NCI-H187 (cell line): Measurements from ENCODE around the gene PBRM1.
"Not testable (repeated sequence)": the region's sequence is repeated elsewhere in the genome, so short reads cannot be mapped to it uniquely, and the experiment has no call there.

Experiments used
- DNase-seq, 2 experiments: peaks; one replicate each; lab custom pipeline; 2025; lab: John Stamatoyannopoulos, UW

The PBRM1 gene

GRCh38 chr3:52536369-52537164 is 149.1 kb downstream of the PBRM1 start, which contains the start of gene UQCC5:
Gene UQCC5, plus strand, starts transcription at chr3:52536605. Its CDS starts 151 bp downstream, at chr3:52536756.
- DNase-seq: peak; percentile 68 to 88

- no peak for DNase-seq
These were observed 149.7 kb downstream of the PBRM1 start for GRCh38 chr3:52536112-52536368.

DNA sequence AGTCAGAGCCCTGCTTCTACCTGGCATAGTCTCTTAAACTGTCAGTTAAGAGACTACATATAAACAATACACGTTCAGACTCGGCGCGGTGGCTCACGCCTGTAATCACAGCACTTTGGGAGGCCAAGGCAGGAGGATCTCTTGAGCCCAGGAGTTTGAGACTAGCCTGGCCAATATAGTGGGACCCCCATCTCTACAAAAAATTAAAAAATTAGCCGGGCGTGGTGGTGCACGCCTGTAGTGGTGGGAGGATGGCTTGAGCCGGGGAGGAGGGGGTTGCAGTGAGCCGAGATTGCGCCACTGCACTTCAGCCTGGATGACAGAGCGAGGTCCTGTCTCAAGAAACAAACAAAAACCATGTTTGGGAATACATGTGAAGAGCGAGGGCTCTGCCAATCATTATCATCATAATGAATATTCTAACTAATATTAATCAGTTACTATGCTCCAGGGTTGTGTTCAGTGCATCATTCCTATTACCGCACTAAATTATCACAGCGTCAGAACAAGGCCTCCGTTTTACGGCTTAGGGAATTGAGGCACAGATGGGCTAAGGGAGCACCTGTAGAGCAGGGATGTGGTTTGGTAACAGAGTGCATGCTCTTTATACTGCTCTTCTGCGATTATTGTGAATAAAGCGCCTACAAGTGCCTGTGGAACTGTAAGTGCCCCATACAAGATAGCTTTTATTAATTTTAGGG is 150.2 kb downstream of the PBRM1 start:
- no peak for DNase-seq

DNA sequence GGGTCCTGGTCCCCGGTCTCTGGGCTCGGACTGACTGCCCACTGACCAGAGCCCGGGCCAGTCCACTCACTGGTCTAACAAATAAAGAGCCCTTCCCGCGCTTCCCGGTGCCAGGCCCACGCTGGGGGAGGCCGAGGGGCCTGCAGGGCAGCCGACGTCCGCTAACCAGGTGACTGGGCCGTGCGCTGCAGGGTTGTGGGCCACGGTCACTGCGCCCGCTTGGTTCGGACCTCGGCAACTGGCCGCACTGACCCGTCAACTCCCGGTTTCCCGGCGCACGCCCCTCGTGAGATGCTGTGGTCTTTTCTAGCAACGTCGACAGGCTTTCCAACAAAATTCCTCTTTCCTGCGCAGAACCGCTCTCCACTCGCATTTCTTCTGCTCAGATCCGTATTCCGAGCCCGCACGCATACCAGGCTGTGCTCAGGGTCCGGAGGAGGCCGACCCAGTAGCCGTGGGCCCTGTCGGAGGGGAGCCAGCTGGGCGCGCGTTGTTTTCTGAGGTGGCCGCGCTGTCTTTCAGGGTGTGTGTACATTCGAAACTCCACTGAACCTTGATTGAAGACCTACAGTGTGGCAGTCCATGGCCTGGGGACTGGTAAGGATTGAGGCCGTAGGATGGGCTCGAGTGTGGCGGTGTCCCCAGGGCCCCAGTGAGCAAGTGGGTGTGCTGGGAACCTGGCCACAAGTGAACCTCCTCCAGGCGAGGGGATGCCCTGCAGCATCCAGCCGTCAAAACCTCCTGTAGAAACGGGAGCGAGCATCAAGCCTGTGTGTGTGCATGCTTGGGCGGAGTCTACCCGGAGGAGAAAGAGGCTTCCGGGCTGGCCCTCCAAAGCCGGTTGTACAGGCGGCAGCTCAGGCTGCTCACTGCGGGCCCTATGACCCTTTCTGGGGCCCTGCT is 151.2 kb downstream of the PBRM1 start:
- DNase-seq: no peak

- DNase-seq: peak in 1 of 2 experiments; percentile 43
These were observed 152.0 kb downstream of the PBRM1 start, which contains the start of gene NT5DC2 for GRCh38 chr3:52533623-52534280. Gene NT5DC2, minus strand, starts transcription at chr3:52533857. Its CDS starts 120 bp downstream, at chr3:52533737.

DNA sequence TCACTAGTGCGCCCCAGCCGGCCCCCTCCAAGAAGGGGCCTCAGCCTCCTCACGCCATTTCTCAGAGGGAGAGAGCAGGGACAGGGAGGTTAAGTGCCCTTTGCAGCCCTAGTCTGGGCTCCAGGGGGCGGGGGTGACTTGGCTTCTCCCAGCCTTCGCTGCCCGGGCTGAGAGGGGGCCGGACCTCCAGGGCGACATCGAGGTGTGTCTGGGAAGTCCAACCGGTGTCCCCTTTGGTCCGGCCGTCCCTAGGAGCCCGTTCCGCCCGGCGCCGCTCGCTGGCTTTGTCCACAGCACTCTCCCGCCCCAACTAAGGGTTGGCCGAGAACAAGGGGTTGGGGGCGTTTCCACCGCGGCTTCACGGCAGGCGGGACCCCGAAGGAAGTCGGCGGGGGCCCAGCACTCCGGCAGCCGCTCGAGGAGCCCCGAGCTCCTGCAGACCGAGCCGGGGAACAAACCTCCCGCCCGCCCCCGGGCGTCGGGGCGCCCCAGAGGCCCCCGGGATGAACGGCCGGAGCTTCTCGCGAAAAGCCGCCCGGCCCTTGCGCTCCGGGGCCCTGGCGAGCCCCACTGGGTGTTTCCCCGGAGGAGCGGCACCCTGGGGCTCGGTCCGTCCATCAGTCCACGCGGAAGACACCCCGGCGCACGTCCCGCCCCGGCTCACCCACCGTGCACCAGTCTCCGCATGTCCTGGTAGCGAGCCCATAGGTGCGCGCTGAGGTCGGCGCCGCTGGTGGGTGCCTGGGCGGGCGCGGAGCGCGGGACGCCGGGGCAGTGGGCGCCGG is 152.7 kb downstream of the PBRM1 start:
- DNase-seq: peak in 1 of 2 experiments; percentile 5

DNA sequence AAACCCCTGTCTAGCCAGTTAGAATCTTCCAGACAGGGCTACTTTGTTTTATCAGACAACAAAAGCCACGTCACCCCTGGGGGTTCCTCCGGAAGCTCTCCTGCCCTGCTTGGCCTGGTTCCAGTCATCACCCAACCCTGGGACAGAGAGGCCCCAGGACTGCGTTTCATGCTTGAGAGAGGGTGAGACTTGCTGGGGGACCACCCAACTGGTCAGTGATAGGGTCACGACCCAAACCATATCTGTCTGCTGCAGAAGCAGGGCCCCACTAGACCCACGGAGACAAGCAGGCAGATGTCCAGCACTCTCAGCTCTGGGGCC is 153.2 kb downstream of the PBRM1 start:
- no peak for DNase-seq

DNA sequence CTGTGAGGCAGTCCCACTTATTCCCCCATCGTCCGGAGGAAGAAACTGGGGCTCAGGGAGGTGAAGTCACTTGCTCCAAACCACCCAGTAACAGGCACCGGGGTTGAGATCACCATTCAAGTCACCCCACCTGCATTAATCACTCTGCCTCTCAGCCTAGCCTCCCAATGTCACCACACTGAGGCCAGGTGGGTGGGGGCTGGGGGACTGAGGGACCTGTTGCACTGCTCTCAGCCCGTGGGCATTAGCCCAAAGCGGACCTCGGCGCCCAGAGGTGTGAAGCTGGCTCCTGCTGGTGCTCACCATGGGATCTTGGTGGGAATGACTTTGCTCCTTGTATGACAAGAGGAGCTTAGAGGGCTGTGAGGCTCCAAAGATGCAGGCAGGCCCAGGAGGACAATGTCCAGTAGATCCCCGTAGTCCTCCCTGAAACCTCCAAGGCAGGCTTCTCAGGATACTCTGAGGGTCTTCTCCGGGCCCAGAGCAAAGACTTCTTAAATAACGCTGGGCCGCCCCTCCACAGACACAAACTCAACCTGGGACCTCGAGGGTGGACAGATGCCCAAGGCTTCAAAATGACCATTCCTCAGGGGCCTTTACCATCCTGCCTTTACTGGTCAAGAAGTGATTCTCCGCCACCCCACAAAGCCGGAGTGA is 153.7 kb downstream of the PBRM1 start:
- DNase-seq: no peak

GRCh38 chr3:52530918-52531826 is 154.5 kb downstream of the PBRM1 start:
- DNase-seq: no peak

DNA sequence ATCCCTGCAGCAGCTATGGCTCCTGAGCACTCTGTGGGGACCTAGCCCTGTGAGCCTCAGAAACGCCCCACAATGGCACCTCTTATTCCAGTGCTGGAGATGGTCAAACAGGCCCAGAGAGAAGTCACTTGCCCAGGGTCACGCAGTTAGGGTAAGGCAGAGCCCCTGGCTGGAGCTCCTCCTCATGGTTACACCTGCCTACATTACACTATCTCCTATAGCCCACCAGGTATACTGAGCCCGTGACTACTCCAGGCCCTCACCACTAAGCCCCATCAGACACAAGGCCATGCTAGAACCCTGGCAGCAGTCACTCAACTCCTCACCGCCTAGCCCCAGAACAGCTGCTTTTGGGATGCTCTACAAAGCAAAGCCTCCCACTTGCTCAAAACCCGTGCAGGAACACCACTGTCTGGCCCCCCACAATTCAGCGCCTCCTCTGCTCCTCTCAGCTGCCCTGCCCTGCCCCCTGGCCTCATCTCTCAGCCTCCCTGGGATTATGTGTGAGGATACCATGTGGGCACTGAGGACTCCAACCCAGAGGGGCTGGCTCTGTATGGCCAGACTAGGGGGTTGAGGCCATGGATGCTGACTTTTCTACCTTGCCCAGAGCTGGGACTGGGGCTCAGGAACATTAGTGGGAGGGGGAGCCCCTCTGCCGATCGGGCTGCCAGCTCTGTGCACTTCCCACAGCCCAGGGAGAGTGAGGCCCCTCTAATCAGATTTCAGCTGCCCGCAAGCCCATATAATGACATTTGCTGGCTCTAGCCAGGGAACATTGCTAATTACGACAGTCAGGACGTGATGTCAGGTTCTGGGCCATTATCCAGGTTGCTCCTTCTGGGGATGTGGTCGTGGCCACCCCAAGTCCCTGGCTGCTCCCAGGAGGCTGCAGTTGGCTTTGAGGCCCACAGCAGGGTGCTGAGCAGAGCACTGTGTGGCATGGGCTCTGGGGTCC is 156.1 kb downstream of the PBRM1 start:
- DNase-seq: no peak

DNA sequence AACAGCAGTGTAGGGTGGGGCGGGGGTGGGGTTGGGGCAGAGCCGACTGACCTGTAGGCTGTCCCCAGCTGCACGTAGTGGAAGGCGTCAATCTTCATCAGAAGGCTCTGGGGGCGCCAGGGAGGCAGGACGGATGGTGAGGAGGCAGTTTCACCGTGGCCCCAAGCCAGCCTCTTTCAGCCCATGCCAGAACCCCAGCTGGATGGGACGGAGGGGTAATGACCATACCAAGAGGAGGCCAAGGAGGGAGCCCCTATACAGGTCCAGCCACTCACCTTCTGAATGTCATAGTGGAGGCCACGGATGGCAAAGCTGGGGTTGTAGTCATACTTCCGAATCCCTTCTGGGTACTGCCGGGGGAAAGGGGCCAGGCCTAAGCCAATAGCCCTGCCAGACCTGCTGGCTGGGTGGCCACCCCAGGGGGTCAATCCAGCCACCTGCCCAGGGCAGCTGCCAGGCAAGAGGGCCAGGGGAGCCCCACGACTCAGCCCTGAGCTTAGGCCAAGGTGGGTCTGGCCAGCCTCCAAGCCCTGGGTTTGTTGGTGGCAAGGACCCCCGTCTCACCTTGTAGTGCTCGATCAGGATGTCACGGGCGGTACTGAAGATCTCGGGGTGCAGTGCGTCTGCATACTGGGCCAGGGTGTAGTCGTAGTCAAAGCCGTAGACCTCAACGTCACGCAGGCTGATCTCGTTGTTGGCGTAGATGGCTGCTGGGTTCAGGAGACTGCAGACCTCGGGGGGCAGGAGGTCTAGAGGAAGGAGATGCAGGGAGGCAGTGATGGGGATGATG is 156.9 kb downstream of the PBRM1 start:
- DNase-seq: no peak

GRCh38 chr3:52527732-52528585 is 157.8 kb downstream of the PBRM1 start:
- DNase-seq: no peak

- no peak for DNase-seq
These were observed 158.5 kb downstream of the PBRM1 start for GRCh38 chr3:52527039-52527731.

GRCh38 chr3:52526671-52527038 is 159.1 kb downstream of the PBRM1 start:
- not testable (repeated sequence) for DNase-seq

DNA sequence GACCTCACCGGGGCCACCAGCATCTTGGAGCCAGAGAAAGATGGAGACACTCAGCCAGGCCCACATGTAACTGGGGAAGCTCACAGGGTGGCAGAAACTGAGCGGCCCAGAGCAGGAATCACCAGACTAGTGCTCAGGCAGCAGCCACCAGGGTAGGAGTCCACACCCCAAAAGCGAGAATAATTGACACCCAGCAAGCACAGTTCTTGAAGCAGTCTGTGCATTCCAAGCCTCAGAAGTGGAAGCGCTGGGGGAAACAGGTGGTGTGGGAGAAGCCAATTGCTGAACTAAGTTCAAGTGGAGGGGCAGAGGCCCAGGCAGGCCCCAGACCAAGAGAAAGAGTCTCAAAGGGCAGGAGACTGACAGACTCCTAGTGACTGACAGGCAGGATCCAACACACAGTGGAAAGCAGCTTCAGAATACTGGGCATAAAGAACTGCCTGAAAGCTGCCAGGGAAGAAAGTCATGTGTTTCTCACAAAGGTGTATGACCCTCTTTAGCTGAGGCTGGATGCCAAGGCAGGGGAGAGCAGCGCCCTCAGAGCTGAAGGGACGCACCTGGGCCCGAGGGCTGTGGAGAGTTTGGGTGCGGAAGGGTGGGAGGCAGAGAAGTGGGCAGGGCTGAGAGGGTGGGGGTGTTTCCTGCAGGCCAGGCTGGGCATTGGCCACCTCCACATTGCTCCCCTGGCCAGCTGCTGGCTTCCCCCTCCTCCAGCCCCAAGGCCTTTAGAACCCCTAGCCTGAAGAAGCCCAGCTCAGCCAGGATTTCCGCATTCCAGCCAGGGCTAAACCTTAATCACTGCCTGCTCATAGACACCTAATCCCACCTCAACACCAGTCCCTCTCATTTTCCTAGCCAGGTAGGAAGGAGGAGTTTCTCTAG is 159.8 kb downstream of the PBRM1 start:
- no peak for DNase-seq
